Activated CD4-positive, CD25-positive, alpha-beta regulatory T cell treated with anti-CD3 and anti-CD28 coated beads, Interleukin-2, amount 50 U/mL, for 16 hours (primary cell): ENCODE measurements around the gene PTK7.
"Not testable (repeated sequence)": the region's sequence is repeated elsewhere in the genome, so short reads cannot be mapped to it uniquely, and the experiment has no call there.

Experiments used
- DNase-seq: peaks from one replicate; pipeline ENCODE4 v3.0.0-alpha.2; 2020; ENCODE audit warnings: low read depth, low spot score

Gene PTK7

DNA sequence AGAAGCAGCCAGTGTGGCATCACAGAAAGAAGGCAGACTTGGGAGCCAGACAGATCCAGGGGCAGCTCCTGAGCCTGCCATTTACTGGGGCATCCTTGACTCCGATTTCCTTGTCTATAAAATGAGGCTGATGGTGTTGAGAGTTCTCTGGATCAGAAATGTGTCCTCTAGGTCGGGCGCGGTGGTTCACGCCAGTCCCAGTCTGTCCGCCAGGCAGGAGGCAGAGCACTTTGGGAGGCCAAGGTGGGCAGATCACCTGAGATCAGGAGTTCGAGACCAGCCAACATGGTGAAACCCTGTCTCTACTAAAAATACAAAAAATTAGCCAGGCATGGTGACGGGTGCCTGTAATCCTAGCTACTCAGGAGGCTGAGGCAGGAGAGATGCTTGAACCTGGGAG is 41.4 kb downstream of the PTK7 start:
- DNase-seq = not testable (repeated sequence)

DNA sequence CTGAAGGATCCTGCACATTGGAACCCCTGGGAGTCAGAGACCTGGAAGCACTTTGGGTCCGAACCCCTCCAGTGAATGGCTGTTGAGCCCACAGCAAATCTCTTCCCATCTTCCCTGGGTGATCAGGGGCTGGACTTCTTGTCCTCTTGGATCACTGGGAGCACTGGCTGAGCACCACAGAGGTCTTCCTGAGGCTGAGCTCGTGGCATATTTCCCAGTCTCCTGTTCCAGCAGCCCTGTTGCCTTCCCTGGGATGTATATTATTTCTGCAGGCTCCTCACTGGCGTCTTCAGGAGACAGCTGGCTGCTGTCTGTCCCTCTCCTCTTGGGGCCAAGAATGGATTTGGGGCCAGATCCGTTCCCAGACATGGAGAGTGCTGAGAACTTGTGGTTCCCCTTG is 43.4 kb downstream of the PTK7 start:
- no peak for DNase-seq

GRCh38 chr6:43120101-43120763 is 44.1 kb downstream of the PTK7 start:
- DNase-seq = no peak

GRCh38 chr6:43120944-43121913 is 45.1 kb downstream of the PTK7 start:
- DNase-seq = no peak

DNA sequence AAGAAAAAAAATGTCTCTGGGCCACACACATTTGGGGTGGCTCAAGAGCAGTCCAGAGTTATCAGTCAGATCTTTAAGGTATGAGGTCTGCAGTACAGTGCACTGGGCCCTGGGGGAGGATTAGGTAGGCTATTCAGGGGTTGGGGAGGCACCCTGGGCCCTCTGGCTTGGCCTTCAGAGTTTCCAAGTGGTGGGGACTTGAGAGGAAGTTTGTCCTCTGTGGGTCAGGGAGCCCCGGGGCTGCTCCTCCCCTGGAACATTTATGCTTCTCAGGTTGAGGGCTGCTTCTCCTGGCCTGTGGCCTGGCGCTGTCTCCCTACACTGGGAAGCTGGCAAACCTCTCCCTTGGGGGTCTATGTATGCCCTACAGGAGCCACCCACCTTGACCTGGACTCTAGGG is 46.0 kb downstream of the PTK7 start:
- no peak for DNase-seq

- DNase-seq = no peak
Measured at GRCh38 chr6:43123461-43124314, 47.6 kb downstream of the PTK7 start.

DNA sequence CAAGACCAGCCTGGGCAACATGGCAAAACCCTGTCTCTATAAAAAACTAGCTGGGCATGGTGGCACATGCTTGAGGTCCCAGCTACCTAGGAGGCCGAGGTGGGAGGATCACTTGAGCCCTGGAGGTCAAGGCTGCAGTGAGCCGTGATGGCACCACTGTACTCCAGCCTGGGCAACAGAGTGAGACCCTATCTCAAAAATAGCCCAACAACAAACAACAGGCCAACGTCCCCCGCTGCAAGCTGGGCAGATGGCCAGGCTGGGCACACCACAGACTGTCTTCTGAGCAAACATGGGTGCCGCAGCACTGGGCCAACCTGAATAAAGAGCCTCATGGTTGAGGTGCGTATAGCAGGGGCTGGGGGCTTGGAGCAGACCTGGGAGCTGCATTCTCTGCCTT is 48.4 kb downstream of the PTK7 start:
- DNase-seq = no peak

DNA sequence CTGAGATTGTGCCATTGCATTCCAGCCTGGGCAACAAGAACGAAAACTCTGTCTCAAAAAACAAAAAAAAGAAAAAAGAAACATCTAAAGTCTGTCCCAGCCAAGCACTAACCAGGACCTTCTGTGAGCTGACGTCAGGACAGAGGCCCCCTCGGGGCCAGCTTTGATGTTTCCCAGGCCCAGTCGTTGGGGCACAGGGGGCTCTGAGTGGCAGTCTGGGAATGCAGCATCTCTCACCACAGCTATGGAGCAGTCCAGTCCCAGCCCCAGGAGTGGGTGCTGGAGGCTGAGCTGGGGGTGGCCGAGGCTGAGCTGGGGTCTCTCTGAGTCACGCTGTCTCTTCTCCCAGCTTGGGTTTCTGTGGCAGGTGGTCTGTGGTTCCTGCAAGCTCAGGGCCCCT is 49.0 kb downstream of the PTK7 start:
- no peak for DNase-seq

DNA sequence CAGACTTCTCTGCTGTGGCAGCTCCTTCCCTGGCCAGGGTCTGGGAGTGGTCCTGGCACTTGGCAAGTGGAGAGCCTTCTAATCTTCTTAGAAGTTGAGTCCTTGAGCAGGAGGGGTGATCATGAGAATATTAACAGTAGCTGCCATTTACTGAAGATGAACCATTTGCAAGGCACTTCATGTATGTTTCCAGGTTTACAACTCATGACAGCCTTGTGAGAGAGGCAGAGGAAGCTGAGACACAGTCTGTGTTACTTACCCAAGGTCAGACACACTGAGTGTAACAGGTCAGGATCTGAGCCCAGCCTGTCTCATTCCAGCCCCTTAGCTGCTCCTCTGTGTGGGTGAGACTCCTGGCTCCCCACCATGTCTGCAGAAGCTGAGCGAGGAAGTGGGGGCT is 49.4 kb downstream of the PTK7 start:
- no peak for DNase-seq

- DNase-seq = no peak
Measured at GRCh38 chr6:43127180-43127579, 51.1 kb downstream of the PTK7 start.

GRCh38 chr6:43127877-43128276 is 51.8 kb downstream of the PTK7 start:
- DNase-seq = no peak

DNA sequence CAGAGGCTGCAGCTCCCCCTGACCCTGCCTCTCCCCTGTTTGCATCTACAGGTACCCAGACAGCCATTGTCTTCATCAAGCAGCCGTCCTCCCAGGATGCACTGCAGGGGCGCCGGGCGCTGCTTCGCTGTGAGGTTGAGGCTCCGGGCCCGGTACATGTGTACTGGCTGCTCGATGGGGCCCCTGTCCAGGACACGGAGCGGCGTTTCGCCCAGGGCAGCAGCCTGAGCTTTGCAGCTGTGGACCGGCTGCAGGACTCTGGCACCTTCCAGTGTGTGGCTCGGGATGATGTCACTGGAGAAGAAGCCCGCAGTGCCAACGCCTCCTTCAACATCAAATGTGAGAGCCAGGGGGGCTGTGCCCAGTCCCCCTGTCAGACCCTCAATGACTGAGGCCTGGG is 52.8 kb downstream of the PTK7 start:
- no peak for DNase-seq

DNA sequence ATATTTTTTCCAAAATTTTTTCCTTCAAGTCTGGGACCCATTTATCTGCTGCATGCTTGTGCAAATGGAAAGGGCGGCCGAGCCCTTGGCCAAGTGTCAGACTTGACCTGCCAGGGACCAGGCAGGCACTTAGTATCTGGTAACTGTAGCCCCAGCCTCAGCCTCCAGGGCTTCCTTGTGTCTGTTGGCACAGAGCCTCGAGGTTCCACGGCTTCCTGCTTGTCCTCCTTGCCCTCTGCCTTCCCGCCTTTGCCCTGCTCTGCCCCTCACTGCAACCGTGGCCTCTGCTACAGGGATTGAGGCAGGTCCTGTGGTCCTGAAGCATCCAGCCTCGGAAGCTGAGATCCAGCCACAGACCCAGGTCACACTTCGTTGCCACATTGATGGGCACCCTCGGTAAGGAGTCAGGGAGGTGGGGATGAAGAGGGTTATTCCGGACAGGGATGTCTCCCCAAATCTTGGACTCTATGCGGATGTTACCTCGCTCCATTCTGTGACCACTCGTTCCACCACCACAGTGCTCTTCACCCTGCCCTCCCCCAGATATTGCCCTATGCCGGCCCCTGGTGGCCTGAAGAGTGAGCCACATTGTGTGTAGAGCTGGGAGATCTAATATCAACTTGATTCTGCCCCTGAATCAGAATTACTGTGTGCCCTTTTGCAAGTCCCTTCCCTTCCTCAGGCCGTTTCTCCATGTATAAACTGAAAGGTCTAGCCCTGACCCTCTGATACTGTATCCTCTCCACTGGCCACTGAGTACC is 53.5 kb downstream of the PTK7 start:
- DNase-seq = no peak

- no peak for DNase-seq
Measured at GRCh38 chr6:43130429-43130828, 54.3 kb downstream of the PTK7 start.

DNA sequence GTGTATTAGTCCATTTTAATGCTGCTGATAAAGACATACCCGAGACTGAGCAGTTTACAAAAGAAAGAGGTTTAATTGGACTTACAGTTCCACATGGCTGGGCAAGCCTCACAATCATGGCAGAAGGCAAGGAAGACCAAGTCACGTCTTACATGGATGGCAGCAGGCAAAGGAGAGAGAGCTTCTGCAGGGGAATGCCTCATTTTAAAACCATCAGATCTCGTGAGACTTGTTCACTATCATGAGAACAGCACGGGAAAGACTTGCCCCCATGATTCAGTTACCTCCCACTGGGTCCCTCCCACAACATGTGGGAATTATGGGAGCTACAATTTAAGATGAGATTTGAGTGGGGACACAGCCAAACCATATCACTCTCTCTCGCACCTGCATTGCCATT is 55.3 kb downstream of the PTK7 start:
- not testable (repeated sequence) for DNase-seq

GRCh38 chr6:43138267-43138666 is 62.2 kb downstream of the PTK7 start:
- DNase-seq = no peak

- DNase-seq = not testable (repeated sequence)
Measured at GRCh38 chr6:43139973-43140372, 63.9 kb downstream of the PTK7 start.

DNA sequence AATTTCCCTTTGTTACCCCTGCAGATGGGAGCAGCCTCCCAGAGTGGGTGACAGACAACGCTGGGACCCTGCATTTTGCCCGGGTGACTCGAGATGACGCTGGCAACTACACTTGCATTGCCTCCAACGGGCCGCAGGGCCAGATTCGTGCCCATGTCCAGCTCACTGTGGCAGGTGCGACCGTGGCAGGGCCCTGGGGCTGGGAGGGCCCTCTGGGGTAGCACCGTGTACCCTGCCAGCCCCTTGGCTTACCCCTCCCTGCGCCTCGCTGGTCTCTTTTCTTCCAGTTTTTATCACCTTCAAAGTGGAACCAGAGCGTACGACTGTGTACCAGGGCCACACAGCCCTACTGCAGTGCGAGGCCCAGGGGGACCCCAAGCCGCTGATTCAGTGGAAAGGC is 65.5 kb downstream of the PTK7 start:
- DNase-seq = no peak

- no peak for DNase-seq
Measured at GRCh38 chr6:43142101-43142500, 66.0 kb downstream of the PTK7 start.

DNA sequence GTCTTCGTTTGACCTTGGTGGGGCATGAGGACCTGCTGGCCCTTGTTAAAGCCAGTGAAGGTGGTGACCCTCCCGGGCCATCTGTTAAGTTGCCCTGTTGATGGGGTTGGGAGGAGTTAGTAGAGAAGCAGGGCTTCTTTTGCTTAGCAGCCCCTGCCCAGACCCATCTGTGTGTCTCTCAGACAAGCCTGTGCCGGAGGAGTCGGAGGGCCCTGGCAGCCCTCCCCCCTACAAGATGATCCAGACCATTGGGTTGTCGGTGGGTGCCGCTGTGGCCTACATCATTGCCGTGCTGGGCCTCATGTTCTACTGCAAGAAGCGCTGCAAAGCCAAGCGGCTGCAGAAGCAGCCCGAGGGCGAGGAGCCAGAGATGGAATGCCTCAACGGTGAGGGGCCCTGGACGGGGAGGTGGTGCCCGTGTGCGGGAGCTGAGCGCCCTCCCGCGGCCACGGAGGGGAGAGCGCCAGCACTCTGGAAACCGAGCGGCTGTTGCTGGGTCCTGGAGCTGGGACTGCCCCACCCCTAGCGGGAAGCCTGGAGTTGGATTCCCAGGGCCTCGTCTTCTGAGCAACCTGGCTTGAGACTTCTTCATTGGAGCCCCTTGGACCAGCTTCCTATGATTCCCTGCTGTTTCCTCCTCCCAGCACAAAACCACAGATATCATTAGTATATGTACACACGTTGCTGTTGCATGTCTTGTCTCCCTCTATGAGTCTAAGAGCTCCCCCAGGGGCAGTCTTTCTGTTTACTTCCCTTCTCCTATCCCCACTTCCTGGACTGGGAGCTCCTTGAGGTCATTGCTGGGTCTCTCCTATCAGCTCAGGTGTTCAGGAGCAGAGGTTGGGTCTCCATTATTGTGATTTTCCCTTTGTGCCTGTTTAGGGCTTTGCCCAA is 67.4 kb downstream of the PTK7 start:
- DNase-seq = peak; percentile 35
